CD4-positive, alpha-beta T cell (primary cell): ENCODE results near the gene PTPRD. TPM values are rescaled to one million over a fixed set of nuclear protein-coding genes. Genes with fewer than 3 reads are reported as not detected.

Experiments used
- ATAC-seq: fragments of 200-7000 bp; cut with Tn5 transposase; one replicate; pipeline ENCODE4 v1.10.0; 2022; ENCODE audit warnings: mild to moderate bottlenecking; ENCODE audit not compliant: poor library complexity
- CTCF ChIA-PET: fragments of 350-600 bp; sonication (Branson Sonifier 250); formaldehyde crosslinking; loops from one replicate; lab custom pipeline; 2021; ENCODE audit warnings: antibody characterized with exemption, inconsistent platforms; lab: Charles Lee
- POLR2A ChIA-PET: fragments of 350-600 bp; sonication (Branson Sonifier 250); formaldehyde crosslinking; loops from one replicate; lab custom pipeline; 2021; ENCODE audit warnings: antibody characterized with exemption, inconsistent platforms; lab: Charles Lee
- DNase-seq, 14 experiments: peaks; one replicate each; pipeline ENCODE4 v3.0.0-alpha.2; 2013 to 2020; ENCODE audit warnings: mixed read lengths in 2 of 14
- H3K27ac ChIP-seq, 2 donors: one replicate each; pipeline versions ENCODE4 v1.5.1 to v1.7.0; 2013; ENCODE audit warnings: low read length in 2 of 2, low read depth in 1 of 2, mild to moderate bottlenecking in 1 of 2
- H3K27me3 ChIP-seq, 2 experiments: 1 replicate in 1 of 2; 2 replicates in 1 of 2; pipeline versions ENCODE4 v1.6.1 to v1.7.0; 2013; ENCODE audit warnings: low read length in 2 of 2, control low read depth in 1 of 2, mild to moderate bottlenecking in 1 of 2, moderate library complexity in 1 of 2; ENCODE audit not compliant: insufficient read depth in 2 of 2, control insufficient read depth in 1 of 2
- H3K36me3 ChIP-seq: one replicate; pipeline ENCODE4 v1.6.1; 2013; ENCODE audit warnings: low read length, control low read depth; ENCODE audit not compliant: insufficient read depth
- H3K4me1 ChIP-seq: one replicate; pipeline ENCODE4 v1.6.1; 2013; ENCODE audit warnings: low read length, control low read depth; ENCODE audit not compliant: insufficient read depth
- H3K4me3 ChIP-seq: one replicate; pipeline ENCODE4 v1.5.1; 2013; ENCODE audit warnings: mild to moderate bottlenecking, low read length, moderate library complexity
- H3K9me3 ChIP-seq, 2 experiments: 1 replicate in 1 of 2; 2 replicates in 1 of 2; pipeline versions ENCODE4 v1.6.1 to v1.7.0; 2013; ENCODE audit warnings: low read length in 2 of 2, mild to moderate bottlenecking in 2 of 2, control low read depth in 1 of 2, moderate library complexity in 1 of 2; ENCODE audit not compliant: control insufficient read depth in 1 of 2, insufficient read depth in 1 of 2
- H3K27ac Mint-ChIP-seq: one replicate; pipeline ENCODE4 v1.8.0; 2020; ENCODE audit warnings: mixed read lengths
- H3K27me3 Mint-ChIP-seq: one replicate; pipeline ENCODE4 v1.8.0; 2021; ENCODE audit warnings: mixed read lengths
- H3K36me3 Mint-ChIP-seq: one replicate; pipeline ENCODE4 v1.8.0; 2021; ENCODE audit warnings: low read depth, mixed read lengths
- H3K4me1 Mint-ChIP-seq: one replicate; pipeline ENCODE4 v1.8.0; 2021; ENCODE audit warnings: low read depth, mixed read lengths
- H3K4me3 Mint-ChIP-seq: one replicate; pipeline ENCODE4 v1.8.0; 2020; ENCODE audit warnings: mild to moderate bottlenecking, mixed read lengths
- H3K9me3 Mint-ChIP-seq: one replicate; pipeline ENCODE4 v1.8.0; 2020; ENCODE audit warnings: mixed read lengths
- intact Hi-C, 2 experiments: fragments of 100-400 bp; cut with DNase I in 1 of 2; cut with micrococcal nuclease in 1 of 2; formaldehyde crosslinking; loops; one replicate each; pipeline versions ENCODE4 v1.15.1 to v1.9.0; 2023 to 2025; cut with DNase I, micrococcal nuclease
- total RNA-seq, 174 experiments: library from RNA in 2 of 174; stranded (reverse) in 2 of 174; gene quantifications; one replicate each; pipeline ENCODE4 v1.2.3 and lab custom pipeline; 2021 to 2026
- TF ChIP-seq, protein P1 (sequence below): fragments of 200-600 bp; IDR thresholded peaks from one replicate; pipeline ENCODE4 v1.8.0; 2022; ENCODE audit warnings: antibody characterized with exemption, mild to moderate bottlenecking

PTPRD gene
- total RNA-seq, 2 experiments from 2014 or later = not detected

- no peak overlapping the region for H3K27ac Mint-ChIP-seq
- ATAC-seq (no peak), DNase-seq (no peak)
- H3K36me3 Mint-ChIP-seq = no peaks in the 10 kb centered on the region
- Histone ChIP-seq H3K27ac (no peak overlapping the region), H3K36me3 (no peaks in the 10 kb centered on the region), H3K9me3 (no peaks in the 10 kb centered on the region), H3K27me3 (no peaks in the 10 kb centered on the region), H3K4me3 (no peak overlapping the region), H3K4me1 (no peaks in the 10 kb centered on the region)
- intact Hi-C loops = no loop called here
- CTCF ChIA-PET = no interaction called here
- H3K4me3 Mint-ChIP-seq = no peak overlapping the region
- POLR2A ChIA-PET = no interaction called here
- no peaks in the 10 kb centered on the region for H3K27me3 Mint-ChIP-seq
- no peaks in the 10 kb centered on the region for H3K4me1 Mint-ChIP-seq
- peaks cover 5% of the 10 kb centered on the region for H3K9me3 Mint-ChIP-seq
- TF ChIP-seq, protein P1, sequence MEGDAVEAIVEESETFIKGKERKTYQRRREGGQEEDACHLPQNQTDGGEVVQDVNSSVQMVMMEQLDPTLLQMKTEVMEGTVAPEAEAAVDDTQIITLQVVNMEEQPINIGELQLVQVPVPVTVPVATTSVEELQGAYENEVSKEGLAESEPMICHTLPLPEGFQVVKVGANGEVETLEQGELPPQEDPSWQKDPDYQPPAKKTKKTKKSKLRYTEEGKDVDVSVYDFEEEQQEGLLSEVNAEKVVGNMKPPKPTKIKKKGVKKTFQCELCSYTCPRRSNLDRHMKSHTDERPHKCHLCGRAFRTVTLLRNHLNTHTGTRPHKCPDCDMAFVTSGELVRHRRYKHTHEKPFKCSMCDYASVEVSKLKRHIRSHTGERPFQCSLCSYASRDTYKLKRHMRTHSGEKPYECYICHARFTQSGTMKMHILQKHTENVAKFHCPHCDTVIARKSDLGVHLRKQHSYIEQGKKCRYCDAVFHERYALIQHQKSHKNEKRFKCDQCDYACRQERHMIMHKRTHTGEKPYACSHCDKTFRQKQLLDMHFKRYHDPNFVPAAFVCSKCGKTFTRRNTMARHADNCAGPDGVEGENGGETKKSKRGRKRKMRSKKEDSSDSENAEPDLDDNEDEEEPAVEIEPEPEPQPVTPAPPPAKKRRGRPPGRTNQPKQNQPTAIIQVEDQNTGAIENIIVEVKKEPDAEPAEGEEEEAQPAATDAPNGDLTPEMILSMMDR = no peak
Measured at GRCh38 chr9:9538766-9539165, 1074.0 kb downstream of the PTPRD start.

GRCh38 chr9:9538356-9538755 is 1074.4 kb downstream of the PTPRD start:
- no peaks in the 10 kb centered on the region for H3K4me1 ChIP-seq
- H3K27me3 ChIP-seq = no peaks in the 10 kb centered on the region
- CTCF ChIA-PET = no interaction called here
- no peak overlapping the region for H3K27ac ChIP-seq
- Mint-ChIP-seq H3K36me3 (no peaks in the 10 kb centered on the region), H3K4me1 (no peaks in the 10 kb centered on the region), H3K4me3 (no peak overlapping the region), H3K9me3 (peaks cover 5% of the 10 kb centered on the region), H3K27me3 (no peaks in the 10 kb centered on the region), H3K27ac (no peak overlapping the region)
- DNase-seq (no peak), ATAC-seq (no peak)
- TF ChIP-seq, protein P1 = no peak
- H3K9me3 ChIP-seq = no peaks in the 10 kb centered on the region
- intact Hi-C loops = no loop called here
- no peak overlapping the region for H3K4me3 ChIP-seq
- POLR2A ChIA-PET = no interaction called here
- H3K36me3 ChIP-seq = no peaks in the 10 kb centered on the region

DNA sequence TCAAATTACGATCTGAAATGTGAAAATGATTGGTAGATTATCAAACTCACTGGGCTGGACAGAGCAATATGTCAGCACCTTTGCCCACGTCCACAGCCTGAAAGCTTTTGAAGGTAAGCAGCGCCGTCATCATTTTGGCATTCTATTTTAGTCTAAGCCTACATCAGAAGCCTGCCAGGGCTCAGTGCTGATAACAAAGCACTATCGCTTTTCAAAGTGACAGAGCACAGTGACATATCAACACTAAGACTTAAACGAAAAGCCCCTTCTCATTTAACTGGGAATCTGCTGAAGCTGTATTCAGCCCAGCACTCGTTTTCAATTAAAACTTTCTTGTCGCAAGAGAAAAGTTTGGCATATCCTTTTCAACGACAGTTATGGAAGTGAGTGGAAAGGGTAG is 1076.3 kb downstream of the PTPRD start:
- no peaks in the 10 kb centered on the region for H3K4me1 ChIP-seq
- Mint-ChIP-seq H3K27me3 (no peaks in the 10 kb centered on the region), H3K27ac (no peak overlapping the region), H3K4me1 (no peaks in the 10 kb centered on the region), H3K4me3 (no peak overlapping the region), H3K9me3 (peaks cover 5% of the 10 kb centered on the region), H3K36me3 (no peaks in the 10 kb centered on the region)
- H3K36me3 ChIP-seq = no peaks in the 10 kb centered on the region
- CTCF ChIA-PET = no interaction called here
- TF ChIP-seq, protein P1 = no peak
- DNase-seq (no peak), ATAC-seq (no peak)
- POLR2A ChIA-PET = no interaction called here
- intact Hi-C loops = no loop called here
- H3K9me3 ChIP-seq = no peaks in the 10 kb centered on the region
- H3K27me3 ChIP-seq = no peaks in the 10 kb centered on the region
- H3K4me3 ChIP-seq = no peak overlapping the region
- no peak overlapping the region for H3K27ac ChIP-seq
